K562 (cell line): ENCODE results near the gene RNF223. TPM values are rescaled to one million over a fixed set of nuclear protein-coding genes. Genes with fewer than 3 reads are reported as not detected.

Experiments
- BRD9 ChIP-seq: fragments of 450-650 bp; IDR thresholded peaks from 2 replicates; pipeline ENCODE4 v1.6.1; 2018; ENCODE audit warnings: low read depth; ENCODE audit not compliant: partially characterized antibody
- DEAF1 ChIP-seq: fragments of 450-650 bp; formaldehyde crosslinking; IDR thresholded peaks from 2 replicates; pipeline ENCODE4 v1.4.0; 2020; ENCODE audit warnings: mild to moderate bottlenecking, moderate library complexity
- EHMT2 ChIP-seq: fragments of 450-650 bp; IDR thresholded peaks from 2 replicates; pipeline ENCODE4 v1.6.1; 2018; ENCODE audit warnings: antibody characterized with exemption
- FOSL1 ChIP-seq: fragments of 200-800 bp; sonication (Bioruptor generic); conservative IDR thresholded peaks from 2 replicates; pipeline ENCODE4 v1.6.1; 2016; ENCODE audit warnings: missing genetic modification characterization, missing compliant biosample characterization
- HDAC3 ChIP-seq: fragments of 450-650 bp; IDR thresholded peaks from 2 replicates; pipeline ENCODE4 v1.6.1; 2018; ENCODE audit warnings: borderline replicate concordance, mild to moderate bottlenecking, moderate library complexity; ENCODE audit not compliant: partially characterized antibody
- KLF6 ChIP-seq: fragments of 250-450 bp; sonication (Bioruptor Pico); IDR thresholded peaks from 2 replicates; pipeline ENCODE4 v1.4.0; 2020; ENCODE audit warnings: mild to moderate bottlenecking, moderate library complexity, borderline replicate concordance
- MIER1 ChIP-seq: fragments of 450-650 bp; IDR thresholded peaks from 2 replicates; pipeline ENCODE4 v1.6.1; 2016; ENCODE audit warnings: antibody characterized with exemption, mild to moderate bottlenecking, low read depth
- MTA2 ChIP-seq: fragments of 450-650 bp; IDR thresholded peaks from 2 replicates; pipeline ENCODE4 v1.6.1; 2016; ENCODE audit warnings: low read depth
- NKRF ChIP-seq: fragments of 450-650 bp; IDR thresholded peaks from 2 replicates; pipeline ENCODE4 v1.6.1; 2016; ENCODE audit warnings: borderline replicate concordance
- POLR2G ChIP-seq: fragments of 200-400 bp; formaldehyde crosslinking; IDR thresholded peaks from 2 replicates; pipeline ENCODE4 v1.6.1; 2017; ENCODE audit warnings: low read depth, mild to moderate bottlenecking, antibody characterized with exemption, low read length, moderate library complexity
- SMARCC2 ChIP-seq: fragments of 450-650 bp; IDR thresholded peaks from 2 replicates; pipeline ENCODE4 v1.6.1; 2017; ENCODE audit warnings: antibody characterized with exemption, moderate library complexity, mild to moderate bottlenecking, low read depth
- SRSF3 ChIP-seq: fragments of 200-400 bp; formaldehyde crosslinking; IDR thresholded peaks from 2 replicates; pipeline ENCODE4 v1.6.1; 2016; ENCODE audit warnings: mild to moderate bottlenecking, low read length, moderate library complexity; ENCODE audit not compliant: insufficient read depth
- TAF1 ChIP-seq: IDR thresholded peaks from 2 replicates; pipeline ENCODE4 v1.6.1; 2011; ENCODE audit warnings: mild to moderate bottlenecking, low read length, moderate library complexity; ENCODE audit not compliant: insufficient read depth, control insufficient read depth, severe bottlenecking; ENCODE audit errors: extremely low read depth
- ZBTB26 ChIP-seq: fragments of 450-650 bp; formaldehyde crosslinking; IDR thresholded peaks from 2 replicates; pipeline ENCODE4 v1.4.0; 2022; ENCODE audit warnings: missing genetic modification characterization
- ZBTB33 ChIP-seq: sonication (generic); formaldehyde crosslinking; IDR thresholded peaks from 2 replicates; pipeline ENCODE4 v1.8.1; 2023; ENCODE audit warnings: mild to moderate bottlenecking, missing genetic modification reagents
- ZBTB34 ChIP-seq: fragments of 250-450 bp; sonication (Bioruptor Pico); IDR thresholded peaks from 2 replicates; pipeline ENCODE4 v1.8.0; 2021; ENCODE audit warnings: mild to moderate bottlenecking, moderate library complexity
- ZKSCAN3 ChIP-seq: fragments of 250-450 bp; sonication (Bioruptor Pico); IDR thresholded peaks from 2 replicates; pipeline ENCODE4 v1.4.0; 2020
- ZNF140 ChIP-seq: fragments of 250-450 bp; sonication (Bioruptor Pico); IDR thresholded peaks from 2 replicates; pipeline ENCODE4 v1.8.0; 2021; ENCODE audit warnings: moderate library complexity, mild to moderate bottlenecking, inconsistent platforms
- ZNF584 ChIP-seq: fragments of 200-800 bp; sonication (Bioruptor generic); IDR thresholded peaks from 2 replicates; pipeline ENCODE4 v1.6.1; 2016; ENCODE audit warnings: low read depth, mild to moderate bottlenecking, missing genetic modification characterization, missing compliant biosample characterization
- polyA plus RNA-seq, 8 experiments: library from polyadenylated mRNA; depleted of rRNA in 4 of 8; stranded (reverse) in 5 of 8; unstranded in 3 of 8; fragments of >200 nt; fragmentation: Nextera tagmentation in 2 of 8; fragmentation: Illumina TruSeq in 1 of 8; extraction: Ambion mirVana in 2 of 8; extraction: Trizol in 1 of 8; gene quantifications; 2 replicates each; pipeline versions ENCODE4 v1.2.1 to v1.2.3, GENCODE V29; 2011 to 2014; ENCODE audit warnings: inconsistent platforms in 1 of 8, missing spikeins in 1 of 8
- total RNA-seq, 7 experiments: library from RNA; depleted of rRNA in 6 of 7; stranded (reverse); fragments of >200 nt in 6 of 7; fragmentation: Illumina TruSeq in 2 of 7; extraction: Trizol in 2 of 7; gene quantifications; 2 replicates each; pipeline versions ENCODE4 v1.2.1 to v1.2.3, GENCODE V29; 2011 to 2021; ENCODE audit warnings: low replicate concordance in 1 of 7

RNF223 gene
- total and polyA plus RNA-seq, 9 of the 15 experiments (the other 6 are each of a cell fraction or from before 2014, with no cell fraction given) = 0.04 to 0.32 TPM; not detected in 7

GRCh38 chr1:1063945-1064831 is 9.9 kb downstream of the RNF223 start (continued):
- TF ChIP-seq DEAF1 (CRISPR knock-in tag) (peak; percentile 90), KLF6 (no peak), BRD9 (peak; percentile 78), ZBTB33 (CRISPR knock-in tag) (peak; percentile 71), EHMT2 (no peak), ZBTB26 (no peak), ZKSCAN3 (CRISPR knock-in tag) (no peak), SRSF3 (no peak), MTA2 (no peak; the same call in 1 of the 2 replicates), POLR2G (peak; percentile 76), ZNF140 (CRISPR knock-in tag) (no peak), MIER1 (no peak), FOSL1 (tag) (peak; percentile 98), SMARCC2 (peak; percentile 76), HDAC3 (no peak), TAF1 (peak; percentile 27), ZBTB34 (CRISPR knock-in tag) (no peak), ZNF584 (CRISPR knock-in tag) (no peak), NKRF (no peak)
